ENCODE measurements around the gene WDR20. TPM values are rescaled to one million over a fixed set of nuclear protein-coding genes. Genes with fewer than 3 reads are reported as not detected.

Gene WDR20
- polyA plus RNA-seq, 1 of the 3 experiments (the other 2 are of a cell fraction), result 12.4 TPM

GRCh38 chr14:102111101-102111500 lies 28.6 kb upstream of the WDR20 start (continued):
- no peak for TF ChIP-seq JUND (IDR thresholded peaks at IDR 0.05)
- TF ChIP-seq ZBTB33 (IDR thresholded peaks at IDR 0.05; ENCODE audit: borderline replicate concordance, low read depth), result no peak
- TF ChIP-seq TAF1 (IDR thresholded peaks at IDR 0.05; ENCODE audit: borderline replicate concordance, low read depth, low read length), result no peak

- Histone ChIP-seq H3K36me3 (replicated peaks in 1 of 2; ENCODE audit: control insufficient read depth in 1 of 2, insufficient read depth in 2 of 2, low read length in 1 of 2) (no peaks in the 10 kb centered on the region), H4K20me1 (ENCODE audit: insufficient read depth) (no peaks in the 10 kb centered on the region), H3K9me3 (no peaks in the 10 kb centered on the region), H3K4me1 (ENCODE audit: control insufficient read depth in 1 of 2, insufficient read depth in 2 of 2, low read depth in 1 of 2, low read length in 1 of 2) (no peaks in the 10 kb centered on the region), H3K27me3 (ENCODE audit: insufficient read depth) (no peaks in the 10 kb centered on the region), H3F3A (replicated peaks; ENCODE audit: insufficient read depth) (peaks cover 3% of the 10 kb centered on the region), H3K4me3 (ENCODE audit: low read depth in 2 of 2, low read length in 1 of 2) (no peak overlapping the region), H3K4me2 (no peak overlapping the region), H3K27ac (ENCODE audit: low read depth in 2 of 2, low read length in 1 of 2) (no peak overlapping the region), H2AFZ (ENCODE audit: low read depth) (no peak overlapping the region), H3K9me2 (no peaks in the 10 kb centered on the region), H3K9ac (no peak overlapping the region), H3K79me2 (ENCODE audit: insufficient read depth) (no peaks in the 10 kb centered on the region)
- POLR2A ChIA-PET, result no interaction called here
- CTCF ChIA-PET, result no interaction called here
- 92% methylated on average over 9 of the region's 13 CpGs for WGBS (ENCODE audit: low lambda C conversion rate)
- TF ChIP-seq JUND (IDR thresholded peaks at IDR 0.05), result no peak
- TF ChIP-seq MXI1 (IDR thresholded peaks at IDR 0.05; ENCODE audit: low read depth, low read length), result no peak
- no peak for TF ChIP-seq POLR2AphosphoS5 (IDR thresholded peaks at IDR 0.05; ENCODE audit: low read depth, low read length)
- no peak for TF ChIP-seq TCF12 (IDR thresholded peaks at IDR 0.05)
- no peak for TF ChIP-seq RAD21 (IDR thresholded peaks at IDR 0.05; ENCODE audit: low read length)
- no peak for TF ChIP-seq YY1 (IDR thresholded peaks at IDR 0.05; ENCODE audit: low read depth)
- TF ChIP-seq SMC3 (IDR thresholded peaks at IDR 0.05; ENCODE audit: low read depth, low read length), result no peak
- TF ChIP-seq FOSL2 (IDR thresholded peaks at IDR 0.05; ENCODE audit: borderline replicate concordance, low read depth), result no peak
- no peak for TF ChIP-seq FOXJ3 (CRISPR knock-in tag; IDR thresholded peaks at IDR 0.05)
- TF ChIP-seq MAX (IDR thresholded peaks at IDR 0.05; ENCODE audit: low read depth), result no peak
- TF ChIP-seq PBX3 (IDR thresholded peaks at IDR 0.05), result no peak
- TF ChIP-seq USF1 (IDR thresholded peaks at IDR 0.05; ENCODE audit: borderline replicate concordance, low read depth), result no peak
- no peak for TF ChIP-seq NFIC (IDR thresholded peaks at IDR 0.05; ENCODE audit: borderline replicate concordance)
- TF ChIP-seq EP300 (IDR thresholded peaks at IDR 0.05; ENCODE audit: borderline replicate concordance in 1 of 2, low read depth in 1 of 2, low read length in 1 of 2), result no peak
- no peak for DNase-seq
These were observed 23.1 kb upstream of the WDR20 start for GRCh38 chr14:102116361-102117180.
